ENCODE results near the gene RAB11FIP4.

DNA sequence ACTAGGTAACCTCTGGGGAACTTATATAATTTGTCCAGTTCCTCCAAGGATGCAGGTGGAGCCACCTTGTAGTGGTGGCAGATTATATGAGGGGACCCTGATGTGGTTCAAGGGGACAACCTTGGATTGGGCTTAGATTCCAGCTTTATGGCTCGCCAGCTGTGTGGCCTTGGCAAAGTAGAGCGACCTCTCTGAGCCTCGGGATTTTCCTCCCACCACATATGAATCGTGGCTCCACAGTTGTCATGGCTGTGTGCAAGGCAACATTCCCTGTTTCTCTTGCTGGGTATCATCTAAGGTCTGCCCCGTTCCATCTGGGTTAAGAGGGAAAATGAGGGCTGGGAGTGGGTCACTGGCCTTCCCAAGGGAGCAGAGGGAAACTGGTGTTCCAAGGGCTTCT lies 104.6 kb downstream of the RAB11FIP4 start:
- TF ChIP-seq, protein P1, sequence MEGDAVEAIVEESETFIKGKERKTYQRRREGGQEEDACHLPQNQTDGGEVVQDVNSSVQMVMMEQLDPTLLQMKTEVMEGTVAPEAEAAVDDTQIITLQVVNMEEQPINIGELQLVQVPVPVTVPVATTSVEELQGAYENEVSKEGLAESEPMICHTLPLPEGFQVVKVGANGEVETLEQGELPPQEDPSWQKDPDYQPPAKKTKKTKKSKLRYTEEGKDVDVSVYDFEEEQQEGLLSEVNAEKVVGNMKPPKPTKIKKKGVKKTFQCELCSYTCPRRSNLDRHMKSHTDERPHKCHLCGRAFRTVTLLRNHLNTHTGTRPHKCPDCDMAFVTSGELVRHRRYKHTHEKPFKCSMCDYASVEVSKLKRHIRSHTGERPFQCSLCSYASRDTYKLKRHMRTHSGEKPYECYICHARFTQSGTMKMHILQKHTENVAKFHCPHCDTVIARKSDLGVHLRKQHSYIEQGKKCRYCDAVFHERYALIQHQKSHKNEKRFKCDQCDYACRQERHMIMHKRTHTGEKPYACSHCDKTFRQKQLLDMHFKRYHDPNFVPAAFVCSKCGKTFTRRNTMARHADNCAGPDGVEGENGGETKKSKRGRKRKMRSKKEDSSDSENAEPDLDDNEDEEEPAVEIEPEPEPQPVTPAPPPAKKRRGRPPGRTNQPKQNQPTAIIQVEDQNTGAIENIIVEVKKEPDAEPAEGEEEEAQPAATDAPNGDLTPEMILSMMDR (IDR thresholded peaks at IDR 0.05) = no peak
- TF ChIP-seq ZFX (IDR thresholded peaks at IDR 0.05; ENCODE audit: borderline replicate concordance) = no peak

Measured in 22Rv1 (cell line).